K562 (cell line): ENCODE measurements around the gene TMEM207. TPM values are rescaled to one million over a fixed set of nuclear protein-coding genes. Genes with fewer than 3 reads are reported as not detected.

Source experiments
- ATAC-seq: fragments of 200-7000 bp; cut with Tn5 transposase; 3 replicates; pipeline ENCODE4 v1.9.1; 2020; ENCODE audit warnings: moderate library complexity
- BruUV-seq: library from RNA; stranded (reverse); fragments of 400-500 nt; replicated peaks from 2 replicates; lab custom pipeline; 2021; lab: Mats Ljungman, UMichigan
- CTCF ChIA-PET: fragments of 300-600 bp; formaldehyde crosslinking; extraction: SDS; loops from one replicate; lab custom pipeline; 2021; ENCODE audit warnings: low intra/inter-chr PET ratio; lab: Yijun Ruan, JAX
- POLR2A ChIA-PET: fragments of 300-600, 350-650 bp; sonication (Branson Sonifier 250); formaldehyde crosslinking; extraction: SDS; loops from one replicate; lab custom pipeline; 2021; ENCODE audit warnings: antibody characterized with exemption, inconsistent platforms; lab: Yijun Ruan, JAX
- DNase-seq, 4 experiments: peaks; one replicate each; pipeline versions ENCODE4 v3.0.0 to v3.0.0-alpha.2; 2011 to 2018; ENCODE audit warnings: low spot score in 3 of 4, mixed read lengths in 3 of 4; ENCODE audit errors: extremely low read depth in 1 of 4
- FAIRE-seq: peaks from 2 replicates; lab custom pipeline; 2011; peaks lifted over from hg19 to GRCh38; lab: Jason Lieb, UNC
- H2AFZ ChIP-seq: 2 replicates; pipeline ENCODE4 v1.6.0; 2011; ENCODE audit warnings: low read depth, low read length, control low read depth, inconsistent platforms
- H3K27ac ChIP-seq: fragments of 200-600 bp; 3 replicates; pipeline ENCODE4 v1.8.0; 2011; ENCODE audit warnings: low read depth, mild to moderate bottlenecking, control low read depth, inconsistent platforms, low read length, moderate library complexity, mixed read lengths; ENCODE audit errors: extremely low read depth
- H3K27me3 ChIP-seq, 2 experiments: fragments of 300-600 bp in 1 of 2; 2 replicates in 1 of 2; 3 replicates in 1 of 2; pipeline versions ENCODE4 v1.6.0 to v1.8.0; 2011; ENCODE audit warnings: inconsistent platforms in 2 of 2, low read length in 2 of 2, mild to moderate bottlenecking in 1 of 2, mixed read lengths in 1 of 2, moderate library complexity in 1 of 2; ENCODE audit not compliant: control insufficient read depth in 2 of 2, insufficient read depth in 2 of 2
- H3K36me3 ChIP-seq: fragments of 300-600 bp; 3 replicates; pipeline ENCODE4 v1.8.0; 2011; ENCODE audit warnings: mild to moderate bottlenecking, low read length, inconsistent platforms; ENCODE audit not compliant: control insufficient read depth, insufficient read depth
- H3K4me1 ChIP-seq, 2 experiments: fragments of 200-600 bp in 1 of 2; replicated peaks in 1 of 2; 2 replicates in 1 of 2; 3 replicates in 1 of 2; pipeline versions ENCODE4 v1.5.1 to v1.8.0; 2011; ENCODE audit warnings: inconsistent platforms in 2 of 2, low read length in 2 of 2, mild to moderate bottlenecking in 1 of 2, mixed read lengths in 1 of 2, moderate library complexity in 1 of 2; ENCODE audit not compliant: control insufficient read depth in 2 of 2, insufficient read depth in 2 of 2
- H3K4me2 ChIP-seq: 2 replicates; pipeline ENCODE4 v1.6.1; 2011; ENCODE audit warnings: low read length, control low read depth, inconsistent platforms, mixed read lengths; ENCODE audit not compliant: insufficient read depth
- H3K4me3 ChIP-seq: fragments of 200-600 bp; sonication (generic), shearing (Covaris generic); 2 replicates; pipeline ENCODE4 v1.5.1; 2016; ENCODE audit warnings: control low read depth, inconsistent platforms
- H3K79me2 ChIP-seq: fragments of 200-600 bp; 3 replicates; pipeline ENCODE4 v1.8.0; 2011; ENCODE audit warnings: low read length, inconsistent platforms; ENCODE audit not compliant: control insufficient read depth, insufficient read depth
- H3K9ac ChIP-seq, 2 experiments: 2 replicates each; pipeline versions ENCODE4 v1.6.0 to v1.6.1; 2011; ENCODE audit warnings: low read depth in 2 of 2, low read length in 2 of 2, control low read depth in 1 of 2, inconsistent platforms in 1 of 2, mild to moderate bottlenecking in 1 of 2, mixed read lengths in 1 of 2; ENCODE audit not compliant: insufficient read depth in 1 of 2
- H3K9me1 ChIP-seq: one replicate; pipeline ENCODE4 v1.6.0; 2011; ENCODE audit warnings: inconsistent platforms, mild to moderate bottlenecking, low read length, moderate library complexity; ENCODE audit not compliant: control insufficient read depth, insufficient read depth
- H3K9me3 ChIP-seq: replicated peaks from 2 replicates; pipeline ENCODE4 v1.5.1; 2011; ENCODE audit warnings: low read depth, low read length, inconsistent platforms; ENCODE audit not compliant: control insufficient read depth, insufficient read depth
- H4K20me1 ChIP-seq: replicated peaks from 2 replicates; pipeline ENCODE4 v1.6.1; 2011; ENCODE audit warnings: low read length, inconsistent platforms, mixed read lengths; ENCODE audit not compliant: control insufficient read depth, insufficient read depth
- CBX8 ChIP-seq: fragments of 200-600 bp; sonication (generic); IDR thresholded peaks from 2 replicates; pipeline ENCODE4 v1.6.1; 2012; ENCODE audit warnings: borderline replicate concordance, mixed run types, low read depth, mild to moderate bottlenecking, moderate library complexity, mixed read lengths, low read length, control low read depth, inconsistent platforms; ENCODE audit not compliant: poor library complexity, severe bottlenecking; ENCODE audit errors: extremely low read depth
- GTF2A2 ChIP-seq: IDR thresholded peaks from 2 replicates; pipeline ENCODE4 v1.6.1; 2016; ENCODE audit warnings: mild to moderate bottlenecking, missing genetic modification characterization, missing compliant biosample characterization
- HOXB6 ChIP-seq: fragments of 250-450 bp; sonication (Bioruptor Pico); IDR thresholded peaks from 2 replicates; pipeline ENCODE4 v1.5.1; 2022; ENCODE audit warnings: mild to moderate bottlenecking, borderline replicate concordance
- USF2 ChIP-seq: sonication (generic); formaldehyde crosslinking; IDR thresholded peaks from 2 replicates; pipeline ENCODE4 v1.5.0; 2020; ENCODE audit warnings: missing genetic modification reagents
- YBX1 ChIP-seq: fragments of 450-650 bp; IDR thresholded peaks from 2 replicates; pipeline ENCODE4 v1.7.1; 2016; ENCODE audit warnings: mild to moderate bottlenecking
- ZBTB5 ChIP-seq: fragments of 450-650 bp; IDR thresholded peaks from 2 replicates; pipeline ENCODE4 v1.6.1; 2017; ENCODE audit warnings: antibody characterized with exemption
- ZMIZ1 ChIP-seq, 2 experiments: fragments of 150-350 bp in 1 of 2; IDR thresholded peaks; 2 replicates each; pipeline ENCODE4 v1.6.1; 2012 to 2016; ENCODE audit warnings: low read depth in 2 of 2, low read length in 2 of 2, mild to moderate bottlenecking in 1 of 2, moderate library complexity in 1 of 2
- ZNF274 ChIP-seq: IDR thresholded peaks from 2 replicates; pipeline ENCODE4 v1.6.1; 2011; ENCODE audit warnings: low read depth, mild to moderate bottlenecking, low read length, moderate library complexity, borderline replicate concordance
- ZNF583 ChIP-seq: fragments of 250-450 bp; sonication (Bioruptor Pico); IDR thresholded peaks from 2 replicates; pipeline ENCODE4 v1.4.0; 2020
- WGBS: fragments of 100-300 bp; shearing (Covaris generic); methylation state at CpG from one replicate; pipeline ENCODE4 v1.1.6; 2016; ENCODE audit warnings: low coverage, mixed read lengths; ENCODE audit not compliant: insufficient coverage; ENCODE audit errors: missing lambda C conversion rate; 5-methylcytosine and 5-hydroxymethylcytosine counted together
- in situ Hi-C: fragments of 300-500 bp; cut with MboI; formaldehyde crosslinking; loops from 4 replicates; pipeline ENCODE4 v1.15.0; 2018; ENCODE audit warnings: inconsistent platforms, mixed read lengths
- intact Hi-C: fragments of 100-400 bp; cut with micrococcal nuclease; formaldehyde crosslinking; loops from 2 replicates; pipeline ENCODE4 v1.14.2; 2022
- polyA plus RNA-seq, 8 experiments: library from polyadenylated mRNA; depleted of rRNA in 4 of 8; stranded (reverse) in 5 of 8; unstranded in 3 of 8; fragments of >200 nt; fragmentation: Nextera tagmentation in 2 of 8; fragmentation: Illumina TruSeq in 1 of 8; extraction: Ambion mirVana in 2 of 8; extraction: Trizol in 1 of 8; gene quantifications; 2 replicates each; pipeline versions ENCODE4 v1.2.1 to v1.2.3, GENCODE V29; 2011 to 2014; ENCODE audit warnings: inconsistent platforms in 1 of 8, missing spikeins in 1 of 8
- total RNA-seq, 7 experiments: library from RNA; depleted of rRNA in 6 of 7; stranded (reverse); fragments of >200 nt in 6 of 7; fragmentation: Illumina TruSeq in 2 of 7; extraction: Trizol in 2 of 7; gene quantifications; 2 replicates each; pipeline versions ENCODE4 v1.2.1 to v1.2.3, GENCODE V29; 2011 to 2021; ENCODE audit warnings: low replicate concordance in 1 of 7

TMEM207 gene
- total and polyA plus RNA-seq, 9 of the 15 experiments (the other 6 are each of a cell fraction or from before 2014, with no cell fraction given) = 0.04 to 0.10 (median 0.04) TPM; not detected in 4

- intact Hi-C loops (no loop called here), in situ Hi-C loops (no loop called here)
- FAIRE-seq = no peak
- no peaks in the 10 kb centered on the region for H3K4me1 ChIP-seq
- H3K36me3 ChIP-seq = no peaks in the 10 kb centered on the region
- no peak for DNase-seq
- no TSS peak for BruUV-seq
- no peak overlapping the region for H3K27ac ChIP-seq
- no peak for ATAC-seq
- no peak overlapping the region for H3K4me2 ChIP-seq
- ChIA-PET CTCF (no interaction called here), POLR2A (no interaction called here)
- H3K79me2 ChIP-seq = no peaks in the 10 kb centered on the region
- no peaks in the 10 kb centered on the region for H3K27me3 ChIP-seq
- no peak for TF ChIP-seq ZNF583 (CRISPR knock-in tag)
- H3K9me3 ChIP-seq = no peaks in the 10 kb centered on the region
- H3K9ac ChIP-seq = no peak overlapping the region
- H4K20me1 ChIP-seq = no peaks in the 10 kb centered on the region
- H2AFZ ChIP-seq = no peak overlapping the region
- no peak overlapping the region for H3K4me3 ChIP-seq
- WGBS = 0% methylated on average over 1 of the region's 1 CpG
- H3K9me1 ChIP-seq = no peaks in the 10 kb centered on the region
Observed at GRCh38 chr3:190456770-190457169, 7.1 kb upstream of the TMEM207 start.

- intact Hi-C loops = no loop called here
- in situ Hi-C loops = no loop called here
- TF ChIP-seq CBX8 (no peak), ZNF274 (no peak), ZBTB5 (no peak), ZMIZ1 (IDR thresholded peaks at IDR 0.05; ENCODE audit: low read depth in 2 of 2, low read length in 2 of 2) (no peak), YBX1 (no peak), GTF2A2 (tag) (no peak), USF2 (no peak), HOXB6 (CRISPR knock-in tag) (no peak)
Observed at GRCh38 chr3:190455828-190456227, 6.1 kb upstream of the TMEM207 start.

More at GRCh38 chr3:190455828-190456227, 6.1 kb upstream of the TMEM207 start:
- no peak for ATAC-seq
- H3K27me3 ChIP-seq = no peaks in the 10 kb centered on the region
- no TSS peak for BruUV-seq
- no peaks in the 10 kb centered on the region for H3K4me1 ChIP-seq
- no peak for FAIRE-seq
- no peak overlapping the region for H3K4me3 ChIP-seq
- WGBS = 7% methylated on average over 2 of the region's 2 CpGs
- CTCF ChIA-PET = no interaction called here
- no peak overlapping the region for H2AFZ ChIP-seq
- H3K4me2 ChIP-seq = no peak overlapping the region
- H3K9me1 ChIP-seq = no peaks in the 10 kb centered on the region
- POLR2A ChIA-PET = no interaction called here
- no peaks in the 10 kb centered on the region for H3K79me2 ChIP-seq
- DNase-seq = no peak
- no peak overlapping the region for H3K27ac ChIP-seq
- H3K9me3 ChIP-seq = no peaks in the 10 kb centered on the region
- no peak overlapping the region for H3K9ac ChIP-seq
- no peaks in the 10 kb centered on the region for H3K36me3 ChIP-seq
- no peaks in the 10 kb centered on the region for H4K20me1 ChIP-seq
